HG03469 (cell line): ENCODE results near the gene TBC1D8.

ENCODE experiments used
- ATAC-seq: cut with Tn5 transposase; IDR thresholded peaks from one replicate; pipeline ENCODE4 v1.9.1; 2021; ENCODE audit warnings: mild to moderate bottlenecking, moderate library complexity, moderate number of reproducible peaks; ENCODE audit not compliant: unreplicated experiment

The TBC1D8 gene

GRCh38 chr2:101037161-101037755, 113.9 kb downstream of the TBC1D8 start:
- ATAC-seq: no peak

- ATAC-seq: no peak
Observed at GRCh38 chr2:101036562-101036961, 114.6 kb downstream of the TBC1D8 start.

GRCh38 chr2:101032084-101032776, 119.0 kb downstream of the TBC1D8 start:
- ATAC-seq: no peak

GRCh38 chr2:101030866-101031554, 120.2 kb downstream of the TBC1D8 start:
- ATAC-seq: no peak

- no peak for ATAC-seq
Observed at GRCh38 chr2:101027852-101028251, 123.3 kb downstream of the TBC1D8 start.

- no peak for ATAC-seq
Observed at GRCh38 chr2:101026923-101027469, 124.2 kb downstream of the TBC1D8 start.

- ATAC-seq: no peak
Observed at GRCh38 chr2:101026253-101026701, 124.9 kb downstream of the TBC1D8 start.

- ATAC-seq: no peak
Observed at GRCh38 chr2:101025561-101025960, 125.6 kb downstream of the TBC1D8 start.

GRCh38 chr2:101023327-101024107, 127.7 kb downstream of the TBC1D8 start:
- ATAC-seq: no peak

GRCh38 chr2:101022221-101022620, 129.0 kb downstream of the TBC1D8 start:
- ATAC-seq: no peak

- ATAC-seq: no peak
Observed at GRCh38 chr2:101018934-101019333, 132.2 kb downstream of the TBC1D8 start.

GRCh38 chr2:101017371-101017770, 133.8 kb downstream of the TBC1D8 start:
- ATAC-seq: no peak

GRCh38 chr2:101014264-101014857, 136.8 kb downstream of the TBC1D8 start:
- no peak for ATAC-seq

GRCh38 chr2:101012706-101013181, 138.4 kb downstream of the TBC1D8 start:
- no peak for ATAC-seq

GRCh38 chr2:101012054-101012705, 139.0 kb downstream of the TBC1D8 start:
- ATAC-seq: peak; percentile 97

GRCh38 chr2:101011152-101011551, 140.0 kb downstream of the TBC1D8 start:
- ATAC-seq: no peak

GRCh38 chr2:101007415-101008345, 143.5 kb downstream of the TBC1D8 start:
- ATAC-seq: no peak

GRCh38 chr2:101006065-101006715, 145.0 kb downstream of the TBC1D8 start:
- no peak for ATAC-seq
